Stimulated activated memory B cell treated with anti-CD40 and anti-IgM and Interleukin-4, amounts not matched to agents 10 μg/mL and 1 μg/mL and 100 μg/mL, for 72 hours (primary cell): ENCODE measurements around the gene FGF9.
A peak's percentile ranks its signal among the peaks of the same experiment; 100 is the strongest.

Experiments used
- ATAC-seq: fragments of 150-1000 bp; cut with Tn5 transposase; 2 replicates; pipeline ENCODE4 v1.10.0; 2021
- H3K27ac Mint-ChIP-seq: one replicate; pipeline ENCODE4 v1.8.0; 2022; ENCODE audit warnings: mild to moderate bottlenecking, mixed read lengths
- H3K27me3 Mint-ChIP-seq: one replicate; pipeline ENCODE4 v1.8.0; 2022; ENCODE audit warnings: mixed read lengths
- H3K36me3 Mint-ChIP-seq: one replicate; pipeline ENCODE4 v1.8.0; 2022; ENCODE audit warnings: mixed read lengths
- H3K4me1 Mint-ChIP-seq: one replicate; pipeline ENCODE4 v1.8.0; 2022; ENCODE audit warnings: mixed read lengths
- H3K4me3 Mint-ChIP-seq: one replicate; pipeline ENCODE4 v1.8.0; 2022; ENCODE audit warnings: mild to moderate bottlenecking, moderate library complexity, mixed read lengths
- H3K9me3 Mint-ChIP-seq: one replicate; pipeline ENCODE4 v1.8.0; 2022; ENCODE audit warnings: mixed read lengths

Gene FGF9

GRCh38 chr13:21671620-21672286 is 880 bp downstream of the FGF9 start:
- H3K27ac Mint-ChIP-seq: peak overlapping the region; percentile 59
- ATAC-seq: no peak

GRCh38 chr13:21672287-21672680 is 1.4 kb downstream of the FGF9 start:
- peak overlapping the region; percentile 88 for H3K4me3 Mint-ChIP-seq
- H3K36me3 Mint-ChIP-seq: no peaks in the 10 kb centered on the region
- no peaks in the 10 kb centered on the region for H3K9me3 Mint-ChIP-seq
- no peak for ATAC-seq
- no peak overlapping the region for H3K27ac Mint-ChIP-seq
- peaks cover 60% of the 10 kb centered on the region for H3K27me3 Mint-ChIP-seq
- peaks cover 50% of the 10 kb centered on the region for H3K4me1 Mint-ChIP-seq

More at GRCh38 chr13:21671620-21672286, 880 bp downstream of the FGF9 start:
- H3K4me3 Mint-ChIP-seq: peak overlapping the region; percentile 88
- no peaks in the 10 kb centered on the region for H3K9me3 Mint-ChIP-seq
- peaks cover 60% of the 10 kb centered on the region for H3K27me3 Mint-ChIP-seq
- no peaks in the 10 kb centered on the region for H3K36me3 Mint-ChIP-seq
- H3K4me1 Mint-ChIP-seq: peaks cover 50% of the 10 kb centered on the region

GRCh38 chr13:21672796-21673538 is 2.1 kb downstream of the FGF9 start:
- Mint-ChIP-seq H3K27ac (peak overlapping the region; percentile 46), H3K27me3 (peaks cover 60% of the 10 kb centered on the region), H3K4me3 (peak overlapping the region; percentile 73), H3K9me3 (no peaks in the 10 kb centered on the region), H3K4me1 (peaks cover 50% of the 10 kb centered on the region), H3K36me3 (no peaks in the 10 kb centered on the region)
- ATAC-seq: no peak

DNA sequence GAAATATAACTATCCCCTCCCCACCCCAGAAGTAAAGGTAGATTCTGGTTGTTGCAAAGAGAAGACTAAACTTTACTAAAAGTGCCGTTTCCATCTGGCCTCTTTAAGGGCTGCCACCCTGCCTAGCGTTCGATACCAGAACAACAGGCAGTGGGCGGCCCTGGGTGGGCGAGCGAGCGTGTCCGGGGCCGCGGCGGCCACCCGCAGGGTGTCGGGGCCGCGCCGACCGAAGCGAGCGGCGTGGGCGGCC is 2.6 kb downstream of the FGF9 start:
- peak overlapping the region; percentile 46 for H3K27ac Mint-ChIP-seq
- H3K36me3 Mint-ChIP-seq: no peaks in the 10 kb centered on the region
- H3K27me3 Mint-ChIP-seq: peaks cover 55% of the 10 kb centered on the region

GRCh38 chr13:21673789-21674489 is 3.1 kb downstream of the FGF9 start:
- Mint-ChIP-seq H3K27ac (peak overlapping the region; percentile 46), H3K36me3 (no peaks in the 10 kb centered on the region), H3K27me3 (peaks cover 50% of the 10 kb centered on the region), H3K4me3 (peak overlapping the region; percentile 76), H3K9me3 (no peaks in the 10 kb centered on the region), H3K4me1 (peaks cover 43% of the 10 kb centered on the region)
- peak; percentile 39 for ATAC-seq

More for the DNA sequence above, 2.6 kb downstream of the FGF9 start:
- Mint-ChIP-seq H3K4me1 (peaks cover 48% of the 10 kb centered on the region), H3K4me3 (peak overlapping the region; percentile 73), H3K9me3 (no peaks in the 10 kb centered on the region)
- peak; percentile 1 for ATAC-seq

- Mint-ChIP-seq H3K4me1 (peaks cover 37% of the 10 kb centered on the region), H3K27ac (no peak overlapping the region), H3K27me3 (peaks cover 44% of the 10 kb centered on the region), H3K36me3 (no peaks in the 10 kb centered on the region), H3K4me3 (peak overlapping the region; percentile 69), H3K9me3 (no peaks in the 10 kb centered on the region)
- no peak for ATAC-seq
Measured at GRCh38 chr13:21674490-21675009, 3.7 kb downstream of the FGF9 start.

DNA sequence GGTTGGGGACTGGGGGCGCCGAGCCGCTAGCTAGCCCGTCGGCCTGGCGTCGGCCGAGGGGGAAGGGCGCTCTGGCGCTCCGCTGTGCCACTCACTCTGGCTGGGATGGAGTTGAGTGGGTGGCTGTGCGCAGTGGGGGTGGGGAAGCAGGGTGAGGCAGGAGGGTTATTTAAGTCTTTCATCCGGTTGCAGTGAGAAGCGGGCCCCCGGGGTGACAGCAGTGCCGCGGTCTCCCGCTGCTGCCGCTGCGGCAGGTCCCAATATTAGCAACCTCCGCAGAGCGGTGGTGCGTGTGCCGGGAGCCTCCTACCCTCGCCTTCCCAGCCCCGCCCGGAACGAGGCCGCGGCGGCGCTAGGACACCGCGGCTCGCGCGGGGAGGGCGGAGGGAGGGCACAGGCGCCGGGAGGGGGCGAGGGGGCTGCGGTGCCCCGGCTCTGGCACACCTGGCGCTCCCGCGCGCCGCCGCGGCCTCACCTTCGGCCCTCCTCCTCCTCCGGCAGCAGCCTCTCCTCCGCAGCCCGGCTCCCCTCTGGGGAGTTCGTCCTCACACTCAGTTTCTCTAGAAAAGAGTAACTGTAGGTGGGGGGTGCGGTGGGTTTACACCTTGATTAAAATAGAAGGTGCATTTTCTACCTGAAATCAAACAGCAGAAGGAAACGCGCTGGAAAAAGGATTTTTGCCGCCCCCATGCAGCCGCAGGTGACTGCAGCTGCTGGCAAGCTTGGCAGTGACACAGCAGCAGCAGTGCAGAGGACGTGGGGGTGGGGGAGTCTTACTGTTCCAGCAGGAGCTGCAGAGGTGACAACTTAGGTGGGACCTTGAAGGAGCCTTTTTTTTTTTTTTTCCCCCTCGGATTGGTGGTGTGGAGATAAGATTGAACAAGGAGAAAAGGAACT is 4.5 kb downstream of the FGF9 start:
- no peak overlapping the region for H3K27ac Mint-ChIP-seq
- H3K4me1 Mint-ChIP-seq: peaks cover 34% of the 10 kb centered on the region
- H3K9me3 Mint-ChIP-seq: no peaks in the 10 kb centered on the region
- peaks cover 41% of the 10 kb centered on the region for H3K27me3 Mint-ChIP-seq
- no peaks in the 10 kb centered on the region for H3K36me3 Mint-ChIP-seq
- no peak for ATAC-seq
- H3K4me3 Mint-ChIP-seq: peak overlapping the region; percentile 69

DNA sequence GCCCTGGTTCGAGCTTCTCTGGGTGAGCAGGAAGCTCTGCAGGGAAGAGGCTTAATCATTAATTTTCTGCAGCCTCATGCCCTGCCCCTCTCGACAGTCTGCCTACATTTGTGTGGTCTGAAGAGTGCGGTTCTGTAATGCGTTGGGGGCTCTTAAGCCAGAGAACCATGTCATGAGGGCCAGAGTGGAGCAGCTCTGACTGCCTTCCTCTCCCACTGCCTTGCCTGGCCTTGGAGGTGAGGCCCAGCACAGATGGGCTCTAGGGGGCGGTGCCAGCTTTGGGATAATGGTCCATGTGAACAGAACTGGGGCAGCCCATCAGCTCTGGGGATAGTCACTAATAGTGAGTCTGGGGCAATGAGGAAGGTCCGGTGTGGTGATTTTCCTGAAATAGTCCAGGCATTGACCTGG is 5.7 kb downstream of the FGF9 start:
- H3K27ac Mint-ChIP-seq: no peak overlapping the region
- H3K9me3 Mint-ChIP-seq: no peaks in the 10 kb centered on the region
- no peak for ATAC-seq
- H3K4me1 Mint-ChIP-seq: peaks cover 25% of the 10 kb centered on the region
- peaks cover 41% of the 10 kb centered on the region for H3K27me3 Mint-ChIP-seq
- no peaks in the 10 kb centered on the region for H3K36me3 Mint-ChIP-seq
- no peak overlapping the region for H3K4me3 Mint-ChIP-seq

DNA sequence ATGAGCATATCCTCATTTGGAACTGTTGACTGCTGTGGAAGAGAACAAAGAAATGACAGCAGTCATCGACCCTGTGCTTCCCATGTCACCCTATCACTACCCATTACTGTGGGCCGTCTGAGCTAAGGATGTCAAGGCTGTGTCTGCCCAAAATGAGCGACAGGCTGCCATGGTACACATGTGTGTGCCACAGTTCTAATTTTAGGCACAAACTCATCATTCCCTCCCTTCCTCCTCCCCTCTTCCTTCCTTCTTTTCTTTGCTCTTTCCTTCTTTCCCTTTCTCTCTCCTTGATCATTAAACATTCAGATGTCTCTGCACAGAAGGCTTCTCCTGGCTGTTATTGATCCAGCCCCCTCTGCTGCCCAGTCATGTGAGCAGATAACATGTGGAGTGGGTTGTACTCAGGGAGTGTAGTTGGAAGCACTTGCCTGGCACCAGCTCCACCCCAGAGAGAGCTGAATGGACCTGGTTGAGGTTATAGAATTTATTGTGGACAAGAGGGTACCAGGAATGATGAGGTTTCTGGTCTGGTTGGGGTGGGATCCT is 6.3 kb downstream of the FGF9 start:
- no peak for ATAC-seq
- Mint-ChIP-seq H3K27ac (no peak overlapping the region), H3K9me3 (no peaks in the 10 kb centered on the region), H3K4me3 (no peak overlapping the region), H3K27me3 (peaks cover 40% of the 10 kb centered on the region), H3K4me1 (peaks cover 21% of the 10 kb centered on the region), H3K36me3 (no peaks in the 10 kb centered on the region)

DNA sequence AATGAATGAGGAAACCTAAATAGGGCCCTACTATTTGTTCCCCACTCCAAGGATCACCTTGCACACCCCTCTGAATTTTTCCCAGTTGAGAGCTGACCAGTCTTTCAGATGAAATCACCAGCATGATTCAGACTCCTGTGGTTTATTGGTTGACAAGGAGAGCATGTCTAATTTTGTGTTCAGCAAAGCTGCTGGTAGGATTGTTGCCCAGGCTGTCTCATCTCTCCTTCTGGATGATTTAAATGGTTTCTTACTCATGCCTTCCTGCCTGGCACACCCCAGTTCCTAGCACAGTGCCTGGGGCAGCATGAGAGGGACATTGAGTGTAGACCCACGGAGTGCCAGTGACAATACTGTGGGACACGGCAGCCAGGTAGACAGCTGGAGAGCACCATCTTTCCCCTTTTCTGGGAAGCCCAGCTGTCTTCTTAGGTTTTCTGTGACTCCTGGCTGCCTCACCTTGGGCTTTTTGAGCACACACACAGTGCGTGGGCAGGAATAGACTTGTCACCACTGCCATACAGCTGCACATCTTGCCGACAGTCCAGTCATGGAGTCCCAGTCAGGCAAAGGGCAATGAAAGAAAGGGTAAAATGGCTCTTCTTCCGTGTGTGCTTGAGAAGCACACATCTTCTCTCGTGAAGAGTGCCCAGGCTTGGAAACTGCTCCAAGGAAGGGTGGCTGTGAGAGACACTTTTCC is 12.3 kb downstream of the FGF9 start:
- no peak for ATAC-seq
- H3K9me3 Mint-ChIP-seq: no peaks in the 10 kb centered on the region

GRCh38 chr13:21684576-21684975 is 13.7 kb downstream of the FGF9 start:
- Mint-ChIP-seq H3K36me3 (no peaks in the 10 kb centered on the region), H3K4me3 (no peak overlapping the region), H3K9me3 (no peaks in the 10 kb centered on the region), H3K27me3 (peaks cover 17% of the 10 kb centered on the region), H3K27ac (no peak overlapping the region), H3K4me1 (no peaks in the 10 kb centered on the region)
- ATAC-seq: no peak

More for the DNA sequence above, 12.3 kb downstream of the FGF9 start:
- H3K27me3 Mint-ChIP-seq: peaks cover 15% of the 10 kb centered on the region
- no peak overlapping the region for H3K4me3 Mint-ChIP-seq
- H3K4me1 Mint-ChIP-seq: no peaks in the 10 kb centered on the region
- no peaks in the 10 kb centered on the region for H3K36me3 Mint-ChIP-seq
- no peak overlapping the region for H3K27ac Mint-ChIP-seq

- H3K27me3 Mint-ChIP-seq: peaks cover 27% of the 10 kb centered on the region
- no peak for ATAC-seq
- H3K27ac Mint-ChIP-seq: no peak overlapping the region
- H3K36me3 Mint-ChIP-seq: no peaks in the 10 kb centered on the region
- H3K4me3 Mint-ChIP-seq: no peak overlapping the region
- no peaks in the 10 kb centered on the region for H3K4me1 Mint-ChIP-seq
- H3K9me3 Mint-ChIP-seq: peaks cover 3% of the 10 kb centered on the region
Measured at GRCh38 chr13:21685485-21686064, 14.7 kb downstream of the FGF9 start.

DNA sequence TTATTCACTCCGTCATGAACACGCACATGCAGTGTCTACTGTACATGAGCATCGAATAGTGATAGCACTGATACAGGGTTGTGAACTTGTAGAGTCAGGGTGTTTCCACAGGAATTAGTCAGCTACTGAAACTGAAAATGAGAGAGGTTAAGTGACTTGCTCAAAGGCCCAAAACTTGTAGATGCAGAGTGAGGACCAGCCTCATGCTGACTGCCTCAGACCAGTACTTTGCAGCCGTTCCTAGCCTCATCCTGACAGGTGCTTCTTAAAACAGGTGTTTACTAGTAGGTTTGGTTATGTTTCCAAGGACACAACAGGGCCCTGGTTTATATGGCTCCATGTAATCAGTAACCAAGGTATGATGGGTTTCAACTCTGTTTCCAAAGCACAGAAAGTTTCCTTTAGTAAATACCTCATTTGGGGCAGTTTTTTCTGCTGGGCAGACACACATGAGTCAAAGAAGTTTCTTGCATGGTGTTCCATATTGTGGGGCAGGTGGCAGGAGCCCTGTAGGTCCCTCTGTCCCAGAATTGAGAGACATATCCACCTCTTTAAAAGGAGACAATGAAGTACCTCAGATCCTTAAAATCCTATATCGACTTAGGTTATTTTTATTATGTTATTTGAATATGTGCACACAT is 16.0 kb downstream of the FGF9 start:
- Mint-ChIP-seq H3K4me3 (no peak overlapping the region), H3K36me3 (no peaks in the 10 kb centered on the region), H3K9me3 (peaks cover 3% of the 10 kb centered on the region), H3K27me3 (peaks cover 31% of the 10 kb centered on the region), H3K4me1 (peaks cover 9% of the 10 kb centered on the region), H3K27ac (no peak overlapping the region)
- ATAC-seq: peak; percentile 53
